Esophagus (tissue), 2 donors: ENCODE data around the gene MYO7A. TPM values are rescaled to one million over a fixed set of nuclear protein-coding genes. Genes with fewer than 3 reads are reported as not detected.

Experiments
- H3K27ac ChIP-seq, 2 donors: one replicate each; pipeline ENCODE4 v1.5.1; 2013; ENCODE audit warnings: low read depth in 2 of 2, mild to moderate bottlenecking in 2 of 2, inconsistent platforms in 1 of 2, low read length in 1 of 2, moderate library complexity in 1 of 2
- H3K27me3 ChIP-seq, 2 donors: one replicate each; pipeline ENCODE4 v1.6.1; 2013; ENCODE audit warnings: low read length in 2 of 2, control low read depth in 1 of 2, mild to moderate bottlenecking in 1 of 2; ENCODE audit not compliant: insufficient read depth in 2 of 2, control insufficient read depth in 1 of 2
- H3K36me3 ChIP-seq, 2 donors: one replicate each; pipeline ENCODE4 v1.6.1; 2013; ENCODE audit warnings: low read length in 1 of 2; ENCODE audit not compliant: control insufficient read depth in 2 of 2, insufficient read depth in 2 of 2
- H3K4me1 ChIP-seq, 2 donors: one replicate each; pipeline ENCODE4 v1.6.1; 2013; ENCODE audit warnings: low read length in 1 of 2; ENCODE audit not compliant: control insufficient read depth in 2 of 2, insufficient read depth in 2 of 2
- H3K4me3 ChIP-seq, 2 donors: one replicate each; pipeline ENCODE4 v1.5.1; 2013; ENCODE audit warnings: low read length in 2 of 2, mild to moderate bottlenecking in 2 of 2, low read depth in 1 of 2, moderate library complexity in 1 of 2
- H3K9me3 ChIP-seq, 2 donors: one replicate each; pipeline ENCODE4 v1.6.1; 2013; ENCODE audit warnings: mild to moderate bottlenecking in 2 of 2, low read depth in 1 of 2, low read length in 1 of 2, moderate library complexity in 1 of 2; ENCODE audit not compliant: control insufficient read depth in 2 of 2, insufficient read depth in 1 of 2
- WGBS, 2 donors: extraction: QIAGEN DNeasy Blood & Tissue Kit; methylation state at CpG; one replicate each; pipeline ENCODE4 v1.1.7; 2013; 5-methylcytosine and 5-hydroxymethylcytosine counted together
- polyA plus RNA-seq, 2 donors: library from polyadenylated mRNA; stranded (reverse); fragments of 200-250 nt; gene quantifications; one replicate each; pipeline ENCODE4 v1.2.3, GENCODE V29; 2013
- donor health status: healthy with polysubstance abuse.
- donor health status: Bipolar disorder and iron deficiency.

MYO7A gene
- polyA plus RNA-seq, 2 donors = 1.1 to 1.2 TPM

GRCh38 chr11:77130763-77131513, 2.9 kb downstream of the MYO7A start:
- Histone ChIP-seq H3K4me1 (peaks cover 4 to 11% of the 10 kb centered on the region in 2 donors), H3K9me3 (no peaks in the 10 kb centered on the region), H3K36me3 (no peaks in the 10 kb centered on the region), H3K27me3 (no peaks in the 10 kb centered on the region), H3K27ac (no peak overlapping the region), H3K4me3 (no peak overlapping the region)
- 58 to 66% methylated on average over 9 of the region's 9 CpGs for WGBS, 2 donors

- no peak overlapping the region for H3K27ac ChIP-seq
- H3K9me3 ChIP-seq = no peaks in the 10 kb centered on the region
- H3K4me3 ChIP-seq = no peak overlapping the region
- WGBS, 2 donors = 64 to 67% methylated on average over 6 of the region's 6 CpGs
- no peaks in the 10 kb centered on the region for H3K36me3 ChIP-seq
- H3K27me3 ChIP-seq = no peaks in the 10 kb centered on the region
- H3K4me1 ChIP-seq = peaks cover 4 to 11% of the 10 kb centered on the region in 2 donors
Observed at GRCh38 chr11:77131560-77131959, 3.5 kb downstream of the MYO7A start.

- H3K4me3 ChIP-seq = no peak overlapping the region
- no peaks in the 10 kb centered on the region for H3K27me3 ChIP-seq
- no peak overlapping the region for H3K27ac ChIP-seq
- H3K36me3 ChIP-seq = no peaks in the 10 kb centered on the region
- 8 to 15% methylated on average over 2 of the region's 2 CpGs for WGBS, 2 donors
- H3K4me1 ChIP-seq = peaks cover 0 to 3% of the 10 kb centered on the region in 2 donors
- no peaks in the 10 kb centered on the region for H3K9me3 ChIP-seq
Observed at GRCh38 chr11:77135069-77135468, 7.0 kb downstream of the MYO7A start.

GRCh38 chr11:77136074-77136473, 8.0 kb downstream of the MYO7A start:
- no peaks in the 10 kb centered on the region for H3K27me3 ChIP-seq
- peaks cover 0 to 2% of the 10 kb centered on the region in 2 donors for H3K4me1 ChIP-seq
- no peak overlapping the region for H3K27ac ChIP-seq
- no peak overlapping the region for H3K4me3 ChIP-seq
- 59 to 74% methylated on average over 8 of the region's 8 CpGs for WGBS, 2 donors
- no peaks in the 10 kb centered on the region for H3K9me3 ChIP-seq
- no peaks in the 10 kb centered on the region for H3K36me3 ChIP-seq

DNA sequence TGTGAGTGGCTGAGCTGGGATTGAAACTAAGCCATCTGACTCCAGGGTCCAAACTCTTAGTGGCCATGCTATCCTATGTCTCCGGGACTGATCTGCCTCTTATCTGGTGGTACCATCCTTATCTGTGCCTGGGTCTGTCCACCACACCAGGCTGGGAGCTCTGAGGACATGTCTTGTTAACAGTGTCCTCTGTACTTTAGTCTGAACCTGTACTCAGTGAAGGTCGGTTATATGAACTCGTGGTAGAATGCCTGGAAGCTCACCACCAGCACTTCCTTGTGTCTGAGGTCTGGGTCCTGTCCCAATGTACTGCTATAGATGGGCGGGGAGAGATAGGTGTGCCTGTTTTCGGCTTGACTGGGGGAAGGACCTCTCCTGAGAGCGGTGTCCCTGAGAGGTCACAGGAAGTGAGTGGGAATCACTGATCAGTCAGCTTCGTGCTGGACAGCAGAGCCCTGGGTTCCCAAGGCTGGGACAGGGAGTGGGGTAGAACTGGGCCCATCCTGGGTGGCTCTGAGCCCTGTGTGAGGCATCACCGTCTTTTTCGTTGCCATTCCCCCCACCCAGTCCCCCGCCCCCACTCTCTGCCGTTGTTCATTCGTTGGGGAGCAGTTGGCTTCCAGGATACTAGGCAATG, 8.9 kb downstream of the MYO7A start:
- WGBS, 2 donors = 76 to 82% methylated on average over 12 of the region's 12 CpGs
- Histone ChIP-seq H3K36me3 (no peaks in the 10 kb centered on the region), H3K9me3 (no peaks in the 10 kb centered on the region), H3K4me3 (no peak overlapping the region), H3K27me3 (no peaks in the 10 kb centered on the region), H3K4me1 (no peaks in the 10 kb centered on the region), H3K27ac (no peak overlapping the region)

- Histone ChIP-seq H3K4me3 (no peak overlapping the region), H3K36me3 (no peaks in the 10 kb centered on the region)
- 78 to 85% methylated on average over 11 of the region's 11 CpGs for WGBS, 2 donors
Observed at GRCh38 chr11:77137421-77137820, 9.4 kb downstream of the MYO7A start.

DNA sequence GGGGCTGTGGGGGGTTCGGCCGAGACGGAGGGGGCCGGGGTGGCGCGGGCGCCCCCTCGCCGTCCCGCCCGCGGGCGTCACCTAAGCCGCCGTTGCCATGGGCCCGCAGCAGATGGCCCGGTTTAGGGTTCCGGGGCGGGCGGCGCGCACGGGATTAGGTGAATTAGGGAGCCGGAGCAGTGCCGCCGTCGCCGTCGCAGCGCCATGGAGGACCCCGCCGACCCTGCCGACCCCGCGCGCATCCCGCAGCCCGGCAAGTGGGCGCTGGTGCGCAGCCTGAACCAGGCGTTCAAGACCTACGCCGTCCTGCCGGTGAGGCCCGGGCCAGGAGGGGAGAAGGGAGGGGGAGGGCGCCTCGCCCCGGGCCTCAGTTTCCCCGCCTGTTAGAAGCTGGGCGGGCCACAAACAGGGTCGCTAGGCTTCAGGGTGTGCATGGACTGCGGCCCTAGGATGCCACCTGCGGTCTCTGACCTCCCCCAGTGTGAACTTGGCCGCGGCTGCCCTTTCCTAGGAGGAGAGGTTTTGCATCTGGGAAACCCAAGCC, 10.1 kb downstream of the MYO7A start:
- Histone ChIP-seq H3K27ac (no peak overlapping the region), H3K4me3 (no peak overlapping the region), H3K36me3 (no peaks in the 10 kb centered on the region), H3K27me3 (no peaks in the 10 kb centered on the region), H3K9me3 (no peaks in the 10 kb centered on the region), H3K4me1 (no peaks in the 10 kb centered on the region)
- 29 to 37% methylated on average over 54 to 55 of the region's 55 CpGs for WGBS, 2 donors

More at GRCh38 chr11:77137421-77137820, 9.4 kb downstream of the MYO7A start:
- Histone ChIP-seq H3K9me3 (no peaks in the 10 kb centered on the region), H3K27ac (no peak overlapping the region), H3K27me3 (no peaks in the 10 kb centered on the region), H3K4me1 (no peaks in the 10 kb centered on the region)

GRCh38 chr11:77139201-77139600, 11.2 kb downstream of the MYO7A start:
- WGBS, 2 donors = 93 to 95% methylated on average over 8 of the region's 8 CpGs
- Histone ChIP-seq H3K9me3 (no peaks in the 10 kb centered on the region), H3K27me3 (no peaks in the 10 kb centered on the region), H3K4me3 (no peak overlapping the region), H3K4me1 (no peaks in the 10 kb centered on the region), H3K36me3 (no peaks in the 10 kb centered on the region), H3K27ac (no peak overlapping the region)

DNA sequence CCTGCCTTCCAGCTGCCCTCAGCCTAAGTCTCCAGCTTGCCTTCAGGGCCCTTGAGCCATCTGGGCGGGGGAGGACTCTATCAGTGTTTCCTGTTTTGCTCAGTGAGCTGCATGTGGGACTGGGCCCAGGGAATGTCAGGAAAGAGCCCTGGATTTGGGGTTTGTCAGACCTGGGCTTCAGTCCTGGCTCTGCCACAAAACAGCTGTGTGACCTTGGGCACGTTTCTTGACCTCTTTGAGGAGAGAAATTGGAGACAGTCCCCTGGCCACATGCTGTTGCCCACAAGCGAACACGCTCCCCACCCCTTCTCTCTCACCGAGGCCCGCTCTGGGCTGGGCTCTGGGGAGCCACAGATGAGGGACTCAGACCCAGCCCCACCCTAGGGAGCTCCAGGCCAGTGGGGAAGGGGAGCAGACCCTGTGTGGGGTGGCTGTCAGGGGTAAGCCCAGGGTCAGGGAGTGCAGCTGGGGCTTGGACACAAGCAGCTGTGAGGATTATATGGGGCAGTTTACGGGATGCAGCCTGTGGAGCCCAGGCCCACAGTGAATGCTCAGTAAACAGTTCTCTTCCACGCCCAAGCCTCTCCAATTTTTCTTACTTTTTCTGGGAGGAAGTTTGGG, 12.3 kb downstream of the MYO7A start:
- H3K36me3 ChIP-seq = no peaks in the 10 kb centered on the region
- peak overlapping the region in 1 of 2 donors; percentile 45 for H3K27ac ChIP-seq
- H3K9me3 ChIP-seq = no peaks in the 10 kb centered on the region
- 69 to 76% methylated on average over 8 of the region's 8 CpGs for WGBS, 2 donors
- H3K27me3 ChIP-seq = no peaks in the 10 kb centered on the region
- H3K4me1 ChIP-seq = no peaks in the 10 kb centered on the region
- H3K4me3 ChIP-seq = no peak overlapping the region
